BE2C (cell line): ENCODE measurements around the gene FNIP1.

ENCODE experiments used
- DNase-seq: peaks from one replicate; pipeline ENCODE4 v3.0.0-alpha.2; 2020
- H3K27me3 ChIP-seq: fragments of 250-450 bp; sonication (Bioruptor Pico); 2 replicates; pipeline ENCODE4 v1.5.1; 2020; ENCODE audit warnings: mild to moderate bottlenecking
- H3K36me3 ChIP-seq: fragments of 250-450 bp; sonication (Bioruptor Pico); 2 replicates; pipeline ENCODE4 v1.5.1; 2020; ENCODE audit warnings: mild to moderate bottlenecking
- H3K4me1 ChIP-seq: fragments of 250-450 bp; sonication (Bioruptor Pico); 2 replicates; pipeline ENCODE4 v1.5.1; 2020
- H3K4me3 ChIP-seq: 2 replicates; pipeline ENCODE4 v1.5.1; 2011; ENCODE audit warnings: low read depth, low read length
- H3K9me3 ChIP-seq: fragments of 250-450 bp; sonication (Bioruptor Pico); 2 replicates; pipeline ENCODE4 v1.5.1; 2020
- CTCF ChIP-seq: IDR thresholded peaks from 2 replicates; pipeline ENCODE4 v1.5.1; 2012; ENCODE audit warnings: mild to moderate bottlenecking, low read depth, low read length

FNIP1 gene

GRCh38 chr5:131759704-131760103 is 37.1 kb downstream of the FNIP1 start:
- no peaks in the 10 kb centered on the region; the same call in 1 of the 2 replicates for H3K36me3 ChIP-seq
- H3K4me1 ChIP-seq: no peaks in the 10 kb centered on the region
- no peak overlapping the region for H3K4me3 ChIP-seq
- no peaks in the 10 kb centered on the region for H3K27me3 ChIP-seq
- H3K9me3 ChIP-seq: no peaks in the 10 kb centered on the region
- TF ChIP-seq CTCF: no peak
- DNase-seq: no peak

- Histone ChIP-seq H3K9me3 (no peaks in the 10 kb centered on the region), H3K36me3 (no peaks in the 10 kb centered on the region; the same call in 1 of the 2 replicates), H3K4me1 (no peaks in the 10 kb centered on the region; the same call in 1 of the 2 replicates), H3K4me3 (no peak overlapping the region), H3K27me3 (no peaks in the 10 kb centered on the region)
- no peak for DNase-seq
- TF ChIP-seq CTCF: no peak
These were observed 38.3 kb downstream of the FNIP1 start for GRCh38 chr5:131758520-131758900.

GRCh38 chr5:131757830-131758519 is 38.8 kb downstream of the FNIP1 start:
- no peaks in the 10 kb centered on the region; the same call in 1 of the 2 replicates for H3K36me3 ChIP-seq
- no peaks in the 10 kb centered on the region for H3K9me3 ChIP-seq
- H3K27me3 ChIP-seq: no peaks in the 10 kb centered on the region
- no peak for TF ChIP-seq CTCF
- DNase-seq: no peak
- no peaks in the 10 kb centered on the region; the same call in 1 of the 2 replicates for H3K4me1 ChIP-seq
- H3K4me3 ChIP-seq: no peak overlapping the region

- Histone ChIP-seq H3K9me3 (no peaks in the 10 kb centered on the region), H3K4me3 (no peak overlapping the region), H3K4me1 (no peaks in the 10 kb centered on the region; the same call in 1 of the 2 replicates), H3K27me3 (no peaks in the 10 kb centered on the region), H3K36me3 (no peaks in the 10 kb centered on the region; the same call in 1 of the 2 replicates)
- no peak for TF ChIP-seq CTCF
- DNase-seq: no peak
These were observed 39.9 kb downstream of the FNIP1 start for GRCh38 chr5:131756942-131757341.

GRCh38 chr5:131754363-131754762 is 42.5 kb downstream of the FNIP1 start:
- TF ChIP-seq CTCF: no peak
- Histone ChIP-seq H3K4me1 (no peaks in the 10 kb centered on the region; the same call in 1 of the 2 replicates), H3K4me3 (no peak overlapping the region), H3K9me3 (no peaks in the 10 kb centered on the region), H3K36me3 (no peaks in the 10 kb centered on the region; the same call in 1 of the 2 replicates), H3K27me3 (no peaks in the 10 kb centered on the region)
- no peak for DNase-seq

- Histone ChIP-seq H3K27me3 (no peaks in the 10 kb centered on the region), H3K4me1 (no peaks in the 10 kb centered on the region; the same call in 1 of the 2 replicates), H3K4me3 (no peak overlapping the region), H3K36me3 (no peaks in the 10 kb centered on the region; the same call in 1 of the 2 replicates), H3K9me3 (no peaks in the 10 kb centered on the region)
- DNase-seq: no peak
- TF ChIP-seq CTCF: no peak
These were observed 45.3 kb downstream of the FNIP1 start for GRCh38 chr5:131751506-131751905.
